H1 (cell line): ENCODE results near the gene NUP85. TPM values are rescaled to one million over a fixed set of nuclear protein-coding genes. Genes with fewer than 3 reads are reported as not detected.

ENCODE experiments used
- CTCF ChIA-PET: fragments of 300-600 bp; sonication (Branson Sonifier 250); formaldehyde crosslinking; loops from one replicate; lab custom pipeline; 2021; ENCODE audit not compliant: partially characterized antibody; lab: Charles Lee
- POLR2A ChIA-PET: fragments of 300-600 bp; sonication (Branson Sonifier 250); formaldehyde crosslinking; loops from one replicate; lab custom pipeline; 2021; ENCODE audit warnings: inconsistent platforms; ENCODE audit not compliant: partially characterized antibody; lab: Charles Lee
- DNase-seq, 2 experiments: peaks; one replicate each; pipeline versions ENCODE4 v3.0.0 to v3.0.0-alpha.2; 2010 to 2022; ENCODE audit warnings: low spot score in 2 of 2, low read depth in 1 of 2, mixed read lengths in 1 of 2
- FAIRE-seq: peaks from 2 replicates; lab custom pipeline; 2011; peaks lifted over from hg19 to GRCh38; lab: Jason Lieb, UNC
- H2AFZ ChIP-seq: 2 replicates; pipeline ENCODE4 v1.8.1; 2012; ENCODE audit warnings: low read length, inconsistent platforms
- H2AK5ac ChIP-seq: 2 replicates; pipeline ENCODE4 v1.6.1; 2013; ENCODE audit warnings: low read depth, low read length
- H2BK120ac ChIP-seq: replicated peaks from 2 replicates; pipeline ENCODE3; 2013; ENCODE audit warnings: low read depth, low read length, inconsistent platforms
- H2BK12ac ChIP-seq: 2 replicates; pipeline ENCODE4 v1.6.1; 2013; ENCODE audit warnings: low read depth, low read length
- H2BK15ac ChIP-seq: 2 replicates; pipeline ENCODE4 v1.6.1; 2013; ENCODE audit warnings: low read length
- H2BK20ac ChIP-seq: 2 replicates; pipeline ENCODE4 v1.6.1; 2013; ENCODE audit warnings: low read length
- H2BK5ac ChIP-seq: 2 replicates; pipeline ENCODE4 v1.6.1; 2013; ENCODE audit warnings: low read depth, low read length
- H3K14ac ChIP-seq: 2 replicates; pipeline ENCODE4 v1.6.1; 2013; ENCODE audit warnings: inconsistent platforms; ENCODE audit not compliant: insufficient read length
- H3K18ac ChIP-seq: 2 replicates; pipeline ENCODE4 v1.6.1; 2013; ENCODE audit warnings: low read length; ENCODE audit errors: extremely low read depth
- H3K23ac ChIP-seq: 2 replicates; pipeline ENCODE4 v1.6.1; 2013; ENCODE audit warnings: inconsistent platforms; ENCODE audit not compliant: insufficient read length
- H3K23me2 ChIP-seq: 2 replicates; pipeline ENCODE4 v1.6.1; 2013; ENCODE audit warnings: low read depth, low read length
- H3K27ac ChIP-seq: 2 replicates; pipeline ENCODE4 v1.6.1; 2011; ENCODE audit warnings: low read depth, low read length, inconsistent platforms
- H3K27me3 ChIP-seq, 4 experiments: replicated peaks in 1 of 4; 1 replicate in 1 of 4; 2 replicates in 3 of 4; pipeline versions ENCODE4 v1.6.1 to v1.8.1; 2011 to 2013; ENCODE audit warnings: low read length in 3 of 4, mild to moderate bottlenecking in 3 of 4, inconsistent platforms in 2 of 4, mixed read lengths in 2 of 4, moderate library complexity in 1 of 4; ENCODE audit not compliant: control insufficient read depth in 3 of 4, insufficient read depth in 3 of 4; ENCODE audit errors: extremely low read depth in 1 of 4
- H3K36me3 ChIP-seq, 4 experiments: 2 replicates each; pipeline versions ENCODE4 v1.6.1 to v1.8.1; 2011 to 2013; ENCODE audit warnings: mild to moderate bottlenecking in 4 of 4, low read length in 3 of 4, moderate library complexity in 2 of 4, control low read depth in 1 of 4, inconsistent platforms in 1 of 4; ENCODE audit not compliant: insufficient read depth in 4 of 4, control insufficient read depth in 2 of 4
- H3K4ac ChIP-seq: replicated peaks from 2 replicates; pipeline ENCODE3; 2013; ENCODE audit warnings: low read length, low read depth, mixed read lengths, inconsistent platforms; ENCODE audit not compliant: insufficient read length
- H3K4me1 ChIP-seq, 4 experiments: replicated peaks in 1 of 4; 1 replicate in 1 of 4; 2 replicates in 3 of 4; pipeline versions ENCODE4 v1.6.1 to v1.8.1; 2011 to 2013; ENCODE audit warnings: low read length in 3 of 4, inconsistent platforms in 2 of 4, mixed read lengths in 1 of 4; ENCODE audit not compliant: insufficient read depth in 4 of 4, control insufficient read depth in 3 of 4
- H3K4me2 ChIP-seq, 2 experiments: 2 replicates each; pipeline versions ENCODE4 v1.6.1 to v1.8.1; 2011 to 2013; ENCODE audit warnings: low read depth in 2 of 2, low read length in 2 of 2, control low read depth in 1 of 2, inconsistent platforms in 1 of 2, mild to moderate bottlenecking in 1 of 2; ENCODE audit not compliant: insufficient read depth in 1 of 2
- H3K4me3 ChIP-seq, 4 experiments: fragments of 200-600, 300-600 bp in 1 of 4; sonication (generic), shearing (Covaris generic), sonication (Bioruptor Twin) in 1 of 4; 2 replicates each; pipeline versions ENCODE4 v1.5.1 to v1.8.1; 2011 to 2016; ENCODE audit warnings: low read length in 4 of 4, low read depth in 3 of 4, control low read depth in 2 of 4, inconsistent platforms in 2 of 4, mild to moderate bottlenecking in 2 of 4, mixed read lengths in 1 of 4, moderate library complexity in 1 of 4; ENCODE audit not compliant: insufficient read depth in 2 of 4; ENCODE audit errors: extremely low read depth in 1 of 4
- H3K56ac ChIP-seq: replicated peaks from 2 replicates; pipeline ENCODE3; 2013; ENCODE audit warnings: low read depth, mild to moderate bottlenecking, mixed read lengths, low read length, inconsistent platforms; ENCODE audit not compliant: insufficient read length
- H3K79me1 ChIP-seq: 2 replicates; pipeline ENCODE4 v1.6.1; 2013; ENCODE audit warnings: low read depth, low read length, control low read depth
- H3K79me2 ChIP-seq, 2 experiments: 2 replicates each; pipeline versions ENCODE4 v1.6.1 to v1.8.1; 2012 to 2013; ENCODE audit warnings: low read length in 2 of 2, mild to moderate bottlenecking in 2 of 2, inconsistent platforms in 1 of 2; ENCODE audit not compliant: insufficient read depth in 2 of 2, control insufficient read depth in 1 of 2
- H3K9ac ChIP-seq, 4 experiments: replicated peaks in 1 of 4; 1 replicate in 1 of 4; 2 replicates in 3 of 4; pipeline versions ENCODE4 v1.6.1 to v1.8.1; 2011 to 2013; ENCODE audit warnings: low read depth in 3 of 4, low read length in 3 of 4, control low read depth in 2 of 4, mild to moderate bottlenecking in 2 of 4, moderate library complexity in 2 of 4, inconsistent platforms in 1 of 4; ENCODE audit errors: extremely low read depth in 1 of 4
- H3K9me3 ChIP-seq, 2 experiments: 2 replicates each; pipeline versions ENCODE4 v1.6.1 to v1.8.1; 2012 to 2013; ENCODE audit warnings: mild to moderate bottlenecking in 2 of 2, moderate library complexity in 2 of 2, control low read depth in 1 of 2, inconsistent platforms in 1 of 2, low read depth in 1 of 2, low read length in 1 of 2, mixed read lengths in 1 of 2; ENCODE audit not compliant: insufficient read depth in 2 of 2
- H4K20me1 ChIP-seq, 2 experiments: replicated peaks in 1 of 2; 2 replicates each; pipeline versions ENCODE3 to v1.8.1; 2011 to 2013; ENCODE audit warnings: inconsistent platforms in 2 of 2, low read length in 2 of 2, mild to moderate bottlenecking in 1 of 2; ENCODE audit not compliant: insufficient read depth in 2 of 2, control insufficient read depth in 1 of 2
- H4K5ac ChIP-seq: 2 replicates; pipeline ENCODE4 v1.6.1; 2013; ENCODE audit warnings: low read length, low read depth, mixed read lengths, inconsistent platforms; ENCODE audit not compliant: insufficient read length
- H4K8ac ChIP-seq: 2 replicates; pipeline ENCODE4 v1.8.0; 2013; ENCODE audit warnings: mild to moderate bottlenecking, moderate library complexity, low read length, inconsistent platforms; ENCODE audit not compliant: insufficient read depth; ENCODE audit errors: extremely low read depth
- H4K91ac ChIP-seq: replicated peaks from 2 replicates; pipeline ENCODE3; 2013; ENCODE audit warnings: low read length, mixed read lengths, inconsistent platforms; ENCODE audit not compliant: insufficient read length
- HDAC2 ChIP-seq, 2 experiments: fragments of 300-600 bp in 1 of 2; sonication (generic) in 1 of 2; IDR thresholded peaks; 2 replicates each; pipeline ENCODE4 v1.6.1; 2011 to 2012; ENCODE audit warnings: low read depth in 2 of 2, low read length in 2 of 2, mild to moderate bottlenecking in 2 of 2, moderate library complexity in 2 of 2, borderline replicate concordance in 1 of 2, inconsistent platforms in 1 of 2
- WGBS, 2 experiments: shearing (Covaris generic) in 1 of 2; methylation state at CpG; one replicate each; pipeline versions ENCODE4 v1.1.6 to v1.1.7; 2013 to 2015; ENCODE audit warnings: low lambda C conversion rate in 2 of 2, mixed read lengths in 2 of 2, inconsistent platforms in 1 of 2, low coverage in 1 of 2, missing lambda C conversion rate in 1 of 2; ENCODE audit not compliant: insufficient replicate concordance in 2 of 2, insufficient coverage in 1 of 2, insufficient read length in 1 of 2; ENCODE audit errors: extremely low coverage in 1 of 2, missing lambda C conversion rate in 1 of 2; 5-methylcytosine and 5-hydroxymethylcytosine counted together
- polyA plus RNA-seq, 7 experiments: library from polyadenylated mRNA; depleted of rRNA in 3 of 7; stranded (reverse) in 5 of 7; unstranded in 2 of 7; fragments of >200 nt in 5 of 7; fragments of 200-250 nt in 2 of 7; gene quantifications; 1 replicate in 5 of 7; 2 replicates in 1 of 7; 4 replicates in 1 of 7; pipeline versions ENCODE4 v1.2.1 to v1.2.3, GENCODE V29; 2011 to 2013; ENCODE audit warnings: missing spikeins in 2 of 7, mixed read lengths in 2 of 7
- total RNA-seq: library from RNA; stranded (reverse); fragmentation: NEBNext Ultra II Directional; extraction: Animal tissue kit (Norgen Biotek cat#: 25700); gene quantifications from 2 replicates; pipeline ENCODE4 v1.2.1, GENCODE V29; 2021

The NUP85 gene
- total and polyA plus RNA-seq, 2 of the 8 experiments (the other 6 are each of a cell fraction or from before 2014, with no cell fraction given): 98.5 to 154 TPM

GRCh38 chr17:75225016-75225415, 19.5 kb downstream of the NUP85 start:
- Histone ChIP-seq H2BK5ac (no peak overlapping the region), H3K36me3 (peaks cover 11 to 58% (median 38%) of the 10 kb centered on the region in 4 experiments; a peak in 7 of 8 replicates), H3K56ac (no peak overlapping the region), H3K18ac (no peak overlapping the region), H2AFZ (no peak overlapping the region), H4K91ac (no peak overlapping the region), H3K79me2 (no peaks in the 10 kb centered on the region), H4K20me1 (peaks cover 0 to 9% of the 10 kb centered on the region in 2 experiments), H3K4me1 (no peaks in the 10 kb centered on the region), H3K4me3 (no peak overlapping the region), H2BK15ac (no peak overlapping the region), H3K4ac (no peak overlapping the region), H3K4me2 (no peak overlapping the region), H2BK120ac (no peak overlapping the region), H3K27me3 (no peaks in the 10 kb centered on the region), H3K79me1 (no peaks in the 10 kb centered on the region), H4K5ac (no peak overlapping the region), H2AK5ac (no peak overlapping the region), H3K23ac (no peak overlapping the region), H3K27ac (no peak overlapping the region), H3K9me3 (no peaks in the 10 kb centered on the region), H2BK20ac (no peak overlapping the region), H3K9ac (no peak overlapping the region), H3K23me2 (no peaks in the 10 kb centered on the region), H3K14ac (no peak overlapping the region), H2BK12ac (no peak overlapping the region), H4K8ac (no peak overlapping the region)
- no peak for FAIRE-seq
- 90% methylated on average over 14 of the region's 14 CpGs; no CpG with 5 or more reads in 1 of the 2 experiments for WGBS, 2 experiments
- no peak for DNase-seq
- TF ChIP-seq HDAC2 (IDR thresholded peaks at IDR 0.05; ENCODE audit: borderline replicate concordance in 1 of 2, low read depth in 2 of 2, low read length in 2 of 2): no peak
- ChIA-PET CTCF (interaction anchor here (0.7 to 6.4 kb wide), 5 partner anchors 9 to 111 kb away, joined by 3 to 56 read pairs (median 5); no protein-coding TSS in a partner anchor), POLR2A (interaction anchor here (1.4 to 1.8 kb wide), 4 partner anchors 10 to 36 kb away, joined by 3 to 9 read pairs (median 4); partner anchors contain the start of genes GGA3 and MRPS7)
